GM23338 (cell line): ENCODE data around the gene PPP1R15B. TPM values are rescaled to one million over a fixed set of nuclear protein-coding genes. Genes with fewer than 3 reads are reported as not detected.

ENCODE experiments used
- CREB1 ChIP-seq: fragments of 250-450 bp; sonication (Bioruptor Pico); IDR thresholded peaks from 2 replicates; pipeline ENCODE4 v1.5.0; 2020; ENCODE audit warnings: low read depth, mild to moderate bottlenecking, moderate library complexity
- NANOG ChIP-seq: IDR thresholded peaks from 2 replicates; pipeline ENCODE4 v1.6.1; 2016; ENCODE audit warnings: antibody characterized with exemption, borderline replicate concordance
- polyA plus RNA-seq: library from polyadenylated mRNA; unstranded; fragments of >200 nt; fragmentation: Nextera tagmentation; extraction: Ambion mirVana; gene quantifications from 2 replicates; pipeline ENCODE4 v1.2.1, GENCODE V29; 2016
- total RNA-seq: library from RNA; depleted of rRNA; stranded (reverse); fragments of >200 nt; shearing (Covaris generic); gene quantifications from 2 replicates; pipeline ENCODE4 v1.2.3, GENCODE V29; 2014
- TF ChIP-seq, protein P1 (sequence below): fragments of 250-450 bp; sonication (Bioruptor Pico); IDR thresholded peaks from 2 replicates; pipeline ENCODE4 v1.5.0; 2020; ENCODE audit warnings: mild to moderate bottlenecking, moderate library complexity
- TF ChIP-seq, protein P2 (sequence below): IDR thresholded peaks from one replicate; pipeline ENCODE4 v1.6.1; 2018; ENCODE audit warnings: antibody characterized with exemption; ENCODE audit not compliant: unreplicated experiment
- TF ChIP-seq, protein P3 (sequence below): IDR thresholded peaks from 2 replicates; pipeline ENCODE4 v1.6.1; 2016; ENCODE audit warnings: antibody characterized with exemption

PPP1R15B gene
- total and polyA plus RNA-seq, 2 experiments from 2014 or later = 17.3 to 64.3 TPM

DNA sequence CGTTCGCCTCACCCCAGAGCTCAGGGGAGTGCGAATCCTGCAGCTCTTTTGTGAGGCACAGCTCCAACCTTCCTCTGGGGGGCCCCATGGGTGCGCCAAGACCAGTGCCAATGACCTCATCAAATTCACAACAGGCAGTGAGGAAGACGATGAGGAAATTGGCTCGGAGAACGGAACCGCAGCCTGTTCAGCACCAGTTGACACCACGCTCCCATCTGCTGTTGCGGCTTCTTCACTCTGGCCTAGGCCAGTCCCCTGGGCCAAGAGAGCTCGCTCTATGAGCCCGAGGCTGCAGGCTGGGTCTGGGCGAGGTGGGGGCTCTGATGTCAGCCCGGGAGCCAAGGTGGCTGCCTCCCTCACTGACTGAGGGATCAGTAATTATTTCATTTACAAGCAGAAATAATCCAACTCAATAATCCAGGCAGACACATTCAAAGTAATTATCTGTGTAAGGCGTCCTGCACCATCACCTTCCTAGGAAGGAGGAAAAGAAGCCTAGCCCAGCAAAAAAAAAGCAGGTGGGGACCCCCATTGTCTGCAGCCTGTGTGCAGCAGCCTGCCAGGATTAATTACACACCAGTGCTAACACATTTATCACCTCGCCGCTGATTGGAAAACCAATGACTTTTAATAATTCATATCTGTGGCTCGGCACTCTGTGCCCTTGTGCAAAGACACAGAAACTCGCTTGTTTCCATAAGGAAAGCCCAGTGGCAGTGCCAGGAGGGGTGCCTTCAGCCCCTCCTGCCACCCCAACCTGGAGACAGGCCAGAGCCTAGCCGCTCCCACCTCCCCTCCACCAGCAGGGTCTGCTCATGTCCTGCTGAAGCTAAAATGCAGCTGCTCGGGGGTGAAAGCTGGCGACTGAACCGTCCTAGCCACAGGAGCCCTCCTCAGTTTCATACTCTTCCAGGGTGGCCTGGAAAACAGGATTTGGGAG lies 53.8 kb downstream of the PPP1R15B start (continued):
- TF ChIP-seq, protein P1, sequence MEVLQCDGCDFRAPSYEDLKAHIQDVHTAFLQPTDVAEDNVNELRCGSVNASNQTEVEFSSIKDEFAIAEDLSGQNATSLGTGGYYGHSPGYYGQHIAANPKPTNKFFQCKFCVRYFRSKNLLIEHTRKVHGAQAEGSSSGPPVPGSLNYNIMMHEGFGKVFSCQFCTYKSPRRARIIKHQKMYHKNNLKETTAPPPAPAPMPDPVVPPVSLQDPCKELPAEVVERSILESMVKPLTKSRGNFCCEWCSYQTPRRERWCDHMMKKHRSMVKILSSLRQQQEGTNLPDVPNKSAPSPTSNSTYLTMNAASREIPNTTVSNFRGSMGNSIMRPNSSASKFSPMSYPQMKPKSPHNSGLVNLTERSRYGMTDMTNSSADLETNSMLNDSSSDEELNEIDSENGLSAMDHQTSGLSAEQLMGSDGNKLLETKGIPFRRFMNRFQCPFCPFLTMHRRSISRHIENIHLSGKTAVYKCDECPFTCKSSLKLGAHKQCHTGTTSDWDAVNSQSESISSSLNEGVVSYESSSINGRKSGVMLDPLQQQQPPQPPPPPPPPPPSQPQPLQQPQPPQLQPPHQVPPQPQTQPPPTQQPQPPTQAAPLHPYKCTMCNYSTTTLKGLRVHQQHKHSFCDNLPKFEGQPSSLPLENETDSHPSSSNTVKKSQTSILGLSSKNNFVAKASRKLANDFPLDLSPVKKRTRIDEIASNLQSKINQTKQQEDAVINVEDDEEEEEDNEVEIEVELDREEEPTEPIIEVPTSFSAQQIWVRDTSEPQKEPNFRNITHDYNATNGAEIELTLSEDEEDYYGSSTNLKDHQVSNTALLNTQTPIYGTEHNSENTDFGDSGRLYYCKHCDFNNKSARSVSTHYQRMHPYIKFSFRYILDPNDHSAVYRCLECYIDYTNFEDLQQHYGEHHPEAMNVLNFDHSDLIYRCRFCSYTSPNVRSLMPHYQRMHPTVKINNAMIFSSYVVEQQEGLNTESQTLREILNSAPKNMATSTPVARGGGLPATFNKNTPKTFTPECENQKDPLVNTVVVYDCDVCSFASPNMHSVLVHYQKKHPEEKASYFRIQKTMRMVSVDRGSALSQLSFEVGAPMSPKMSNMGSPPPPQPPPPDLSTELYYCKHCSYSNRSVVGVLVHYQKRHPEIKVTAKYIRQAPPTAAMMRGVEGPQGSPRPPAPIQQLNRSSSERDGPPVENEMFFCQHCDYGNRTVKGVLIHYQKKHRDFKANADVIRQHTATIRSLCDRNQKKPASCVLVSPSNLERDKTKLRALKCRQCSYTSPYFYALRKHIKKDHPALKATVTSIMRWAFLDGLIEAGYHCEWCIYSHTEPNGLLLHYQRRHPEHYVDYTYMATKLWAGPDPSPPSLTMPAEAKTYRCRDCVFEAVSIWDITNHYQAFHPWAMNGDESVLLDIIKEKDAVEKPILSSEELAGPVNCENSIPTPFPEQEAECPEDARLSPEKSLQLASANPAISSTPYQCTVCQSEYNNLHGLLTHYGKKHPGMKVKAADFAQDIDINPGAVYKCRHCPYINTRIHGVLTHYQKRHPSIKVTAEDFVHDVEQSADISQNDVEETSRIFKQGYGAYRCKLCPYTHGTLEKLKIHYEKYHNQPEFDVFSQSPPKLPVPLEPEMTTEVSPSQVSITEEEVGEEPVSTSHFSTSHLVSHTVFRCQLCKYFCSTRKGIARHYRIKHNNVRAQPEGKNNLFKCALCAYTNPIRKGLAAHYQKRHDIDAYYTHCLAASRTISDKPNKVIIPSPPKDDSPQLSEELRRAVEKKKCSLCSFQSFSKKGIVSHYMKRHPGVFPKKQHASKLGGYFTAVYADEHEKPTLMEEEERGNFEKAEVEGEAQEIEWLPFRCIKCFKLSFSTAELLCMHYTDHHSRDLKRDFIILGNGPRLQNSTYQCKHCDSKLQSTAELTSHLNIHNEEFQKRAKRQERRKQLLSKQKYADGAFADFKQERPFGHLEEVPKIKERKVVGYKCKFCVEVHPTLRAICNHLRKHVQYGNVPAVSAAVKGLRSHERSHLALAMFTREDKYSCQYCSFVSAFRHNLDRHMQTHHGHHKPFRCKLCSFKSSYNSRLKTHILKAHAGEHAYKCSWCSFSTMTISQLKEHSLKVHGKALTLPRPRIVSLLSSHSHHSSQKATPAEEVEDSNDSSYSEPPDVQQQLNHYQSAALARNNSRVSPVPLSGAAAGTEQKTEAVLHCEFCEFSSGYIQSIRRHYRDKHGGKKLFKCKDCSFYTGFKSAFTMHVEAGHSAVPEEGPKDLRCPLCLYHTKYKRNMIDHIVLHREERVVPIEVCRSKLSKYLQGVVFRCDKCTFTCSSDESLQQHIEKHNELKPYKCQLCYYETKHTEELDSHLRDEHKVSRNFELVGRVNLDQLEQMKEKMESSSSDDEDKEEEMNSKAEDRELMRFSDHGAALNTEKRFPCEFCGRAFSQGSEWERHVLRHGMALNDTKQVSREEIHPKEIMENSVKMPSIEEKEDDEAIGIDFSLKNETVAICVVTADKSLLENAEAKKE (CRISPR knock-in tag) = no peak
- TF ChIP-seq NANOG = no peak
- TF ChIP-seq CREB1 = 0 out of 2 replicates have a peak, but pooled peaks have one; percentile 30
- TF ChIP-seq, protein P2, sequence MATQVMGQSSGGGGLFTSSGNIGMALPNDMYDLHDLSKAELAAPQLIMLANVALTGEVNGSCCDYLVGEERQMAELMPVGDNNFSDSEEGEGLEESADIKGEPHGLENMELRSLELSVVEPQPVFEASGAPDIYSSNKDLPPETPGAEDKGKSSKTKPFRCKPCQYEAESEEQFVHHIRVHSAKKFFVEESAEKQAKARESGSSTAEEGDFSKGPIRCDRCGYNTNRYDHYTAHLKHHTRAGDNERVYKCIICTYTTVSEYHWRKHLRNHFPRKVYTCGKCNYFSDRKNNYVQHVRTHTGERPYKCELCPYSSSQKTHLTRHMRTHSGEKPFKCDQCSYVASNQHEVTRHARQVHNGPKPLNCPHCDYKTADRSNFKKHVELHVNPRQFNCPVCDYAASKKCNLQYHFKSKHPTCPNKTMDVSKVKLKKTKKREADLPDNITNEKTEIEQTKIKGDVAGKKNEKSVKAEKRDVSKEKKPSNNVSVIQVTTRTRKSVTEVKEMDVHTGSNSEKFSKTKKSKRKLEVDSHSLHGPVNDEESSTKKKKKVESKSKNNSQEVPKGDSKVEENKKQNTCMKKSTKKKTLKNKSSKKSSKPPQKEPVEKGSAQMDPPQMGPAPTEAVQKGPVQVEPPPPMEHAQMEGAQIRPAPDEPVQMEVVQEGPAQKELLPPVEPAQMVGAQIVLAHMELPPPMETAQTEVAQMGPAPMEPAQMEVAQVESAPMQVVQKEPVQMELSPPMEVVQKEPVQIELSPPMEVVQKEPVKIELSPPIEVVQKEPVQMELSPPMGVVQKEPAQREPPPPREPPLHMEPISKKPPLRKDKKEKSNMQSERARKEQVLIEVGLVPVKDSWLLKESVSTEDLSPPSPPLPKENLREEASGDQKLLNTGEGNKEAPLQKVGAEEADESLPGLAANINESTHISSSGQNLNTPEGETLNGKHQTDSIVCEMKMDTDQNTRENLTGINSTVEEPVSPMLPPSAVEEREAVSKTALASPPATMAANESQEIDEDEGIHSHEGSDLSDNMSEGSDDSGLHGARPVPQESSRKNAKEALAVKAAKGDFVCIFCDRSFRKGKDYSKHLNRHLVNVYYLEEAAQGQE = no peak
- TF ChIP-seq, protein P3, sequence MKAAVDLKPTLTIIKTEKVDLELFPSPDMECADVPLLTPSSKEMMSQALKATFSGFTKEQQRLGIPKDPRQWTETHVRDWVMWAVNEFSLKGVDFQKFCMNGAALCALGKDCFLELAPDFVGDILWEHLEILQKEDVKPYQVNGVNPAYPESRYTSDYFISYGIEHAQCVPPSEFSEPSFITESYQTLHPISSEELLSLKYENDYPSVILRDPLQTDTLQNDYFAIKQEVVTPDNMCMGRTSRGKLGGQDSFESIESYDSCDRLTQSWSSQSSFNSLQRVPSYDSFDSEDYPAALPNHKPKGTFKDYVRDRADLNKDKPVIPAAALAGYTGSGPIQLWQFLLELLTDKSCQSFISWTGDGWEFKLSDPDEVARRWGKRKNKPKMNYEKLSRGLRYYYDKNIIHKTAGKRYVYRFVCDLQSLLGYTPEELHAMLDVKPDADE = no peak
